Vagina (tissue), 2 donors: Measurements from ENCODE around the gene SFMBT2. TPM values are rescaled to one million over a fixed set of nuclear protein-coding genes. Genes with fewer than 3 reads are reported as not detected.

Source experiments
- DNase-seq, 2 donors: peaks; one replicate each; pipeline ENCODE4 v3.0.0-alpha.2; 2017; ENCODE audit errors: extremely low spot score in 2 of 2
- H3K27ac ChIP-seq: fragments of 200-600 bp; sonication (generic); one replicate; pipeline ENCODE4 v1.5.1; 2019
- H3K27me3 ChIP-seq: fragments of 200-600 bp; sonication (generic); one replicate; pipeline ENCODE4 v1.5.1; 2019
- H3K36me3 ChIP-seq, 2 donors: fragments of 200-600 bp; sonication (generic); one replicate each; pipeline ENCODE4 v1.5.1; 2017 to 2019
- H3K4me1 ChIP-seq: fragments of 200-600 bp; sonication (generic); one replicate; pipeline ENCODE4 v1.5.1; 2019
- H3K4me3 ChIP-seq, 2 donors: fragments of 200-600 bp; sonication (generic); 1 replicate in 1 of 2; 2 replicates in 1 of 2; pipeline ENCODE4 v1.5.1; 2016 to 2019
- H3K9me3 ChIP-seq: fragments of 200-600 bp; sonication (generic); one replicate; pipeline ENCODE4 v1.5.1; 2019
- CTCF ChIP-seq, 3 experiments: fragments of 450-650 bp in 2 of 3; fragments of 200-600 bp in 1 of 3; sonication (generic) in 1 of 3; IDR thresholded peaks; one replicate each; pipeline ENCODE4 v1.5.1; 2017 to 2019; ENCODE audit warnings: antibody characterized with exemption in 3 of 3, mild to moderate bottlenecking in 2 of 3, moderate library complexity in 2 of 3
- POLR2A ChIP-seq, 2 donors: fragments of 450-650 bp; IDR thresholded peaks; one replicate each; pipeline ENCODE4 v1.6.1; 2017; ENCODE audit warnings: antibody characterized with exemption in 2 of 2, mild to moderate bottlenecking in 2 of 2, moderate library complexity in 2 of 2
- POLR2AphosphoS5 ChIP-seq, 2 donors: sonication (generic); formaldehyde crosslinking; IDR thresholded peaks; one replicate each; pipeline ENCODE4 v1.9.0; 2017; ENCODE audit warnings: antibody characterized with exemption in 2 of 2, mild to moderate bottlenecking in 2 of 2, low read depth in 1 of 2; ENCODE audit not compliant: insufficient read depth in 1 of 2
- intact Hi-C: fragments of 100-400 bp; cut with DNase I; formaldehyde crosslinking; loops from one replicate; pipeline ENCODE4 v1.15.1; 2023
- total RNA-seq: library from RNA; depleted of rRNA; stranded (reverse); fragments of >200 nt; gene quantifications from one replicate; pipeline ENCODE4 v1.2.3, GENCODE V29; 2016

SFMBT2 gene
- total RNA-seq, 1 donor from 2014 or later = 12.5 TPM

GRCh38 chr10:7362471-7362870 lies 48.4 kb downstream of the SFMBT2 start:
- TF ChIP-seq POLR2AphosphoS5 (IDR thresholded peaks at IDR 0.05; ENCODE audit: insufficient read depth in 1 of 2, low read depth in 1 of 2) (no peak), CTCF (IDR thresholded peaks at IDR 0.05) (no peak), POLR2A (IDR thresholded peaks at IDR 0.05) (no peak)
- intact Hi-C loops = no loop called here
- no peaks in the 10 kb centered on the region for H3K9me3 ChIP-seq
- H3K36me3 ChIP-seq = peaks cover 0 to 29% of the 10 kb centered on the region in 2 donors
- no peaks in the 10 kb centered on the region for H3K4me1 ChIP-seq
- no peak overlapping the region for H3K27ac ChIP-seq
- no peaks in the 10 kb centered on the region for H3K27me3 ChIP-seq
- no peak for DNase-seq
- no peak overlapping the region for H3K4me3 ChIP-seq

- H3K4me3 ChIP-seq = no peak overlapping the region
- H3K36me3 ChIP-seq = peaks cover 0 to 19% of the 10 kb centered on the region in 2 donors
- H3K4me1 ChIP-seq = no peaks in the 10 kb centered on the region
- TF ChIP-seq CTCF (IDR thresholded peaks at IDR 0.05) (no peak), POLR2AphosphoS5 (IDR thresholded peaks at IDR 0.05; ENCODE audit: insufficient read depth in 1 of 2, low read depth in 1 of 2) (no peak), POLR2A (IDR thresholded peaks at IDR 0.05) (no peak)
- no peak overlapping the region for H3K27ac ChIP-seq
- no peaks in the 10 kb centered on the region for H3K9me3 ChIP-seq
- intact Hi-C loops = no loop called here
- DNase-seq = no peak
- H3K27me3 ChIP-seq = no peaks in the 10 kb centered on the region
Measured at GRCh38 chr10:7361316-7361715, 49.5 kb downstream of the SFMBT2 start.

GRCh38 chr10:7359954-7360353 lies 50.9 kb downstream of the SFMBT2 start:
- H3K36me3 ChIP-seq = peaks cover 0 to 16% of the 10 kb centered on the region in 2 donors
- no peak overlapping the region for H3K27ac ChIP-seq
- TF ChIP-seq POLR2A (IDR thresholded peaks at IDR 0.05) (no peak), POLR2AphosphoS5 (IDR thresholded peaks at IDR 0.05; ENCODE audit: insufficient read depth in 1 of 2, low read depth in 1 of 2) (no peak), CTCF (IDR thresholded peaks at IDR 0.05) (no peak)
- no peaks in the 10 kb centered on the region for H3K27me3 ChIP-seq
- H3K4me3 ChIP-seq = no peak overlapping the region
- no peaks in the 10 kb centered on the region for H3K9me3 ChIP-seq
- intact Hi-C loops = no loop called here
- no peak for DNase-seq
- peaks cover 1% of the 10 kb centered on the region for H3K4me1 ChIP-seq

- no peak for DNase-seq
- intact Hi-C loops = no loop called here
- Histone ChIP-seq H3K4me1 (peaks cover 7% of the 10 kb centered on the region), H3K27me3 (no peaks in the 10 kb centered on the region), H3K9me3 (no peaks in the 10 kb centered on the region), H3K27ac (no peak overlapping the region), H3K36me3 (peaks cover 0 to 16% of the 10 kb centered on the region in 2 donors), H3K4me3 (no peak overlapping the region)
- TF ChIP-seq POLR2AphosphoS5 (IDR thresholded peaks at IDR 0.05; ENCODE audit: insufficient read depth in 1 of 2, low read depth in 1 of 2) (no peak), CTCF (IDR thresholded peaks at IDR 0.05) (no peak), POLR2A (IDR thresholded peaks at IDR 0.05) (no peak)
Measured at GRCh38 chr10:7359356-7359755, 51.5 kb downstream of the SFMBT2 start.

GRCh38 chr10:7357193-7357592 lies 53.6 kb downstream of the SFMBT2 start:
- TF ChIP-seq POLR2AphosphoS5 (IDR thresholded peaks at IDR 0.05; ENCODE audit: insufficient read depth in 1 of 2, low read depth in 1 of 2) = no peak
- TF ChIP-seq CTCF (IDR thresholded peaks at IDR 0.05) = no peak
- TF ChIP-seq POLR2A (IDR thresholded peaks at IDR 0.05) = no peak
- intact Hi-C loops = no loop called here
- Histone ChIP-seq H3K4me1 (peaks cover 8% of the 10 kb centered on the region), H3K36me3 (peaks cover 0 to 10% of the 10 kb centered on the region in 2 donors), H3K9me3 (no peaks in the 10 kb centered on the region), H3K27ac (no peak overlapping the region), H3K27me3 (no peaks in the 10 kb centered on the region), H3K4me3 (no peak overlapping the region)
- no peak for DNase-seq
